Stimulated activated CD8-positive, alpha-beta memory T cell treated with anti-CD3 and anti-CD28 coated beads, Interleukin-4, amount 100 ng/mL, for 24 hours (primary cell): ENCODE measurements around the gene GTF2F2.

ENCODE experiments used
- DNase-seq: peaks from one replicate; pipeline ENCODE4 v3.0.0-alpha.2; 2020; ENCODE audit warnings: low read depth

The GTF2F2 gene

DNA sequence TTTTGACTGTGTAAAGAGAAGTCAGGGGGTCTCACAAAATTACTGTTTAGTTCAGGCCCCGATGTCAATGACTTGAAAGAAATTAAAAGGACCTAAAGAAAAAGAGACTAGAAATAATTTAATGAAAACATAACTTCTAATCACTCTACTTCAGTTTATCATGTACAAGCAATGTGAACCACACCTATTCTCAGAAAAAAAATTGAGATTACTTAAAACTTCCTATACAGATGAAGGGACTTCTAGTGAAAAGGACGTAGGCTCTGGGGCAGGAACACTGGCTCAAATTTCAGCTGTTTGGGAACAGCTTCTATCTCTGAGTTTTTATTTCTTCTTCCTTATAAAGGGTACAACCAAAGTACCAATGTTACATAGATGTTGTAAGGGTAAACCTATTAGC lies 182.7 kb downstream of the GTF2F2 start:
- no peak for DNase-seq

DNA sequence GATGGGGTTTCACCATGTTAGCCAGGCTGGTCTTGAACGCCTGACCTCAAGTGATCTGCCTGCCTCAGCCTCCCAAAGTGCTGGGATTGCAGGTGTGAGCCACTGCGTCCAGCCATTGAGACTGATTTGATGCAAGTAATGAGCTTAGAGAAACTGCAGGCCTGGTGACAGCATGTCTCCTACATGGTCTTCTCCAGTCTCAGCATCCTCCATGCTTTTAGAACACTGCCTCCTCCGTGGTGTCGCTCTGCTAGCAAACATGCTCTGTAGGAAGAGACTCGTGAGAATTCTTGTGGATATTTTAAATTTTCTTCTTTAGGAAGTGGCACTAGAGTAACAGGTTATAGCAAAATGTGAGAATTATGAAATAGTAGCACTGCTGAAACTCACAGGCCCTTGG lies 183.6 kb downstream of the GTF2F2 start:
- no peak for DNase-seq

DNA sequence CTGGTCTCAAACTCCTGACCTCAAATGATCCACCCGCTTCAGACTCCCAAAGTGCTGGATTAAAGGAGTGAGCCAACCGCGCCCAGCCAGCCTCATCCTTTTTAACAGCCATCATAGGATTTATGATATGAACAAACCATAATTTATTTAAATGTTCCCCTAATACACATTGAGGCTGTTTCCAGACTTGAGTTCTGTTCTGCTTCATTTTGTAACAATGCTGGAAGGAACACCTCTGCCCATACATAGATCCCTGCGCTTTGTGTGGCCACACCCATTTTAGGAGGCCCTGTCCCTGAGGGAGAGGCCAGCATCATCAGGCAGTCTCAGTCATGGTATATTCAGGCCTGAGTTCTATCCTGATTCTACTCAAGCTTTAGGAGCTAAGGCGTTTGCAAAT lies 184.8 kb downstream of the GTF2F2 start:
- DNase-seq: no peak

DNA sequence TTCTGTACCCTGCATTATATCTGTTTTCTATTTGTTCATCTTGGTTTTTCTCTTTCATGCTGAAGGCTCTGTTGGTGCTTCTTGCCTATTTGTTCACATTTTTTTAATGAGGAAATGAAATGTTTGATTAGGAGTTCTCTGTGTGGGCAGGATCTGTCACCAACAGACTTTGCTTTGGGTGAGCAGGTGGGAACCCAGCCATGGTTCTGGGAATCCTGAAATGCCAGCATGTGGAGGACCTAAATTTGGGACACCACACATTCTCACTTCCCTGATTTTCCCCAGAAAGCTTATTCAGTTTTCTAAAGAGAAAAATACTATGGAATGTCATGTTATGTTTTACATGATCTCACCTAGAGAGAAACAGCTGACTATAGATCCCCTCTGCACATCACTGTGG lies 186.7 kb downstream of the GTF2F2 start:
- DNase-seq: no peak

DNA sequence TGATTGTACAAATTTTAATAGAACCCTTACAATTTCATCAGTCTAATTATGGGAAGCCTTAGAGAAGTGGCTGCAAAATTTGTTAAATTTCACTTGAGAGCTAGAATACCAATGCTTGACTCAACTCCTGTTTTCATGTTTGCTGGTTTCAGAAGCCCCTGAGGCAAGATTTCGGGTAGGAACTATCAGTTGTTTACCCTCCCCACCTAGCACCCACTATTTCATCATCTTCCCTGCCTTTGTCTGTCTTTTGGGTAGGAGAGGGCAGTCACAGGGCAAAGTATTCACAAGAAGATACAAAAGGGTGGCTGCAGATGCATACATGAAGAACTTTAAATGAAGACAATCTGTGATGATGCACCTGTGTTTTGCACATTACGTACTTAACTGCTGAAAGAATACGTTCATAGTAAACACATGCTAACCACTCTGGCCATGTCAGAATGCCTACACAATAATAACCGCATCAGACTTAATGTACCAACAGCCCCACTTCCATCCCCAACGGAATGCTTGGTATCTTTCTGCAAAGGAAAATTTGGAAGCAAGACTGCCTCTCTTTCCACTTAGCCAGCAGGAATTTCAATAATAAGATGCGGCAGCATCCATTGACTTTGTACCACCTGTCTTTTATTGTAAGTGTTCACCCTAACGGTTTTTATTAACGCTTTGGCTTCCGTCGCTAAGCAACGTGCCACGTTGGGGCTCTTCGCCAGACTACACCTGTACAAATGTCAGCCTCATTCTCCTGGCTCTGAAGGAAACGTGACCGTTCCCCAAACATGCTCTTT lies 190.2 kb downstream of the GTF2F2 start:
- DNase-seq: no peak

DNA sequence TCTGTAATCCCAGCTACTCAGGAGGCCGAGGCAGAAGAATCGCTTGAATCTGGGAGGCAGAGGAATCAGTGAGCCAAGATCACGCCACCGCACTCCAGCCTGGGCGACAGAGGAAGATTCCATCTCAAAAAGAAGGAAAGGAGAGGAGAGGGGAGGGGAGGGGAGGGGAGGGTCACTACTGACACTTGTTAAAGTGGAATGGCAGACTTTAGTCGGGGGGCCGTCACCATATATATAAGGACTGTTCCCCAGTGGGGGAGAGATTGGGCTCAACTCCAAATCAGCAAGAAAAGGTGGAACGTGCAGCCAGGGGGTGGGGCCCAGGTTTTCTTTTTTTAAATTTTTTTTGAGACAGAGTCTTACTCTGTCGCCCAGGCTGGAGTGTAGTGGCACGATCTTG lies 194.5 kb downstream of the GTF2F2 start:
- DNase-seq: no peak

DNA sequence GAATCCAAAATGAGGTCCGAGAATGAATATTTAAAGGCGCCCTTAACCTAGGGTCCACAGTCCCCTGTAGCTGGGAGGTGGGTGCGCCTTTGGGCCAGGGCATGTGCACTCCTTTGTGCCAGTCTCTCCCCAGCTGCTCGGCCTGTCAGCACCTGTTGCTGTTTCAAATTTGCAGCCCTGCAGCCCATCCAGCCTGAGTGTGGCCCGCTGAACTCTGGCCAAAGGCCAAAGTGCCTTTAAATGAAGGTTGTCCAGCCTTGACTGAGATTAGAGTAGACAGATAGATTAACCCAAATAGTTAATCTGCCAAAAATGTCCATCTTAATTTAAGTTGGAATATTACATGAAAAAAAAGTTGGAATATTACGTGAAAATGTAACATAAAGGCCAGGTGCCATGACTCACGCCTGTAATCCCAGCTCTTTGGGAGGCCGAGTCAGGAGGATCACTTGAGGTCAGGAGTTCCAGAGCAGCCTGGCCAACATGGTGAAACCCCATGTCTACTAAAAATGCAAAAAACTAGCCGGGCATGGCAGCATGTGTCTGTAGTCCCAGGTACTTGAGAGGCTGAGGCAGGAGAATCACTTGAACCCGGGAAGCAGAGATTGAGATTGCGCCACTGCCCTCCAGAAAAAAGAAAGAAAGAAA lies 195.3 kb downstream of the GTF2F2 start:
- no peak for DNase-seq

DNA sequence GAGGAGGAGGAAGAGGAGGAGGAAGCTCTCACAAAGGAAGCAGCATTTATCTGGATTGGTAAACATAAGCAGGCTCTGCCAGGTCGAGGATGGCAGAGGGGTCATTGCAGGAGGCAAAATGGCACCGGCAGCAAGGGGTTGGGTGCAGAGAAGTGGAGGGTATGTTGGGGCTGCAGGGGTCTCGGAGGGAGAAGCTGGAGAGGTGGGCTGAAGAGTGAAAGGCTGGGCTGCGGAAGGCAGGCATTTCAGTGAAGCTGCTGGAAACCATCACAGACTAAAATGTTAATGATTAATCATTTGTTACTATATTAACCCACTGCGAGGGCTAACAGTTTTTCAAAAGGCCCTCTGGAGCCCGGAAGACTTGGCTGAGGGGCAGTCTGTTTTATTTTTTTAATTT lies 196.0 kb downstream of the GTF2F2 start:
- DNase-seq: no peak

DNA sequence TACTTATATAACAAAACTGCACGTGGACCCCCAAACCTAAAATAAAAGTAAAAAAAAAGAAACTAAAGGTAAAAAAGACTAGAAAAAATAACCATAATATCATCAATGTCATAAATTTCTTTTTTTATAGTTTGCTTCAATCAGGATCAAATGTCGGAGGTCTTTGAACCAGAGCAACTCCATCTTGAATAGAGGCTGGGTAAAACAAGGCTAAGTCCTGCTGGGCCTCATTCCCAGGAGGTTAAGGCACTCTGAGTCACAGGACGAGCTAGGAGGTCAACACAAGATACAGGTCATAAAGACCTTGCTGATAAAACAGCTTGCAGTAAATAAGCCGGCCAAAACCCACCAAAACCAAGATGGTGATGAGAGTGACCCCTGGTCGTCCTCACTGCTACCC lies 196.7 kb downstream of the GTF2F2 start:
- no peak for DNase-seq

DNA sequence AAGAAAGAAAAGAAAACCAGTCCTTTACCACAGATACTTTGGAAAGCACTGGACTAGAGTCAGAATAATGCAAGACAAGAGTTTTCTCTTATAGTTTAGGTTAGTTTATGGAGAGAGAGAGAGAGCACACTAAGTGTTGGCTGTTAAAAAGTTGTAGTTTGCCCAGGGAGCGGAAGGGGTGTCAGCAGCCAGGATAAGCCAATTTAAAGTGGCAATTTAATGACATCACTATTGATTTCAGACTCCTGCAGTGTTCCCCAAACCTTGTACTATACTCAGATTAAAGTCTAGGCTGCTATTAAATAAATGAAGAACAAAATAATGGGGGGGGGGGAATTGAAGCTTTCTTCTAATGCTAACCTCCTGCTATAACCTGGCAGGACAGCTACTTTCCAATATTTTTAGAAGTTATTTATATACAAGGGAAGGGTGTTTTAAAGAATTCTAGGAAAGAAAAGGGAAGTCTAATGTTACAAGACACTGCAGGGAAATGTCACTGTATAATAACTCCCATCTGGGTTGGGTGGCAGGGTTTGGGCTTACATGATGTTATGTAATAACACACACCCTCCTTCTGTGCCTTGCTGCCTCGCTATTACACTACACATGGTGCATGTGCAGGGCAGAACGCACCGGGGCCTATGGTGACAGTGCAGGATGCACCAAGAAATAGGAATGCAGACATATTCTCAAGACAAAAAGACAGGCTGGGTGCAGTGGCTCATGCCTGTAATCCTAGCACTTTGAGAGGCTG lies 200.7 kb downstream of the GTF2F2 start:
- DNase-seq: no peak

DNA sequence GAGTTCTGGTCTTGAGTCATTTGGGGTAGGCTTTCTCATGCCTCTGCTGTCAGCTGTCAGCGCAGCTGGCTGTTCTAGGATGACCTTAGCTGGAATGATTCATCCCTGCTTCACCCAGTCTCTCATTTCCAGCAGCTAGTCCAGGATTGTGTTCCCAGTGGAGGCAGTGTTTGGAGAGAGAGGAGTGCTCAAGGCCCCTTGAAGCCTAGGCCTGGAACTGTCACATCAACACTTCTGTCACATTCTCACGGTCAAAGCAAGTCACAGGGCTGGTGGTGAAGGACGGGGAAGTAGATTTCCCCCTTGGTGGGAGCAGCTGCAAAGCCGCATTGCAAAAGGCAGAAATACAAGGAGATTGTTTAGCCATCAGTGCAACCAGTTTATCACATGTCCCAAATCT lies 205.5 kb downstream of the GTF2F2 start:
- DNase-seq: no peak

DNA sequence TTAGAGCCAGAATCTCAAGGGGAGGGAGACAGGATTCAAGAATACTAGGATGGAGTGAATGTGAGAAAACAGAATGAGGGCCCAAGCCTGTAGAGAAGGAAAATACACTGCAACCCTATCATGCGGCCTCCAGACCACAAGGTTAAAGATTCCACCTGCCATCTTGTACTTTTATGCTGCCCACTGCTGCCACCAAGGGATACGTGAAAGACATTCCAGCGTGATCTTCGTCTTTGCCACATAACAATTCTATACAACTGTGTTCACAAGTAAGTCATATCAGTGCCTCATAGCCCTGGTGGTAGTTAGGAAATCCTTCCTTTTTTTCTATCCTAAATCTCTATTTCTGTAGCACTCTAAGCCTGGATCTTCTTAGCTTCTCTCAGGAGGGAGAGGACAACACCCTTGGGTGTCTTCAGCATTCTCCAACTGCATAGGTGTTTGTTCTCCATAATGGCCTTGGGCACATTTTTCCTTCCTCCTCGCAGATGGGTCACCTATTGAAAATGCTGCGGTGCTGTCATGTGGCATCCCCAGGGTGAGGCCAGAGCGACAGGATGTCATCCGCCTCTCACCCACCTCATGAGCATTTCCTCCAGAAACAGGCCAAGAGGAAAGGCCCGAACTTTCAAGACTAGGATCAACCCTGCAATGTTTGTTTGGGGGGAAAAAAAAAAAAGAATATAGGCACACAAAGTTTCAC lies 207.1 kb downstream of the GTF2F2 start:
- no peak for DNase-seq

DNA sequence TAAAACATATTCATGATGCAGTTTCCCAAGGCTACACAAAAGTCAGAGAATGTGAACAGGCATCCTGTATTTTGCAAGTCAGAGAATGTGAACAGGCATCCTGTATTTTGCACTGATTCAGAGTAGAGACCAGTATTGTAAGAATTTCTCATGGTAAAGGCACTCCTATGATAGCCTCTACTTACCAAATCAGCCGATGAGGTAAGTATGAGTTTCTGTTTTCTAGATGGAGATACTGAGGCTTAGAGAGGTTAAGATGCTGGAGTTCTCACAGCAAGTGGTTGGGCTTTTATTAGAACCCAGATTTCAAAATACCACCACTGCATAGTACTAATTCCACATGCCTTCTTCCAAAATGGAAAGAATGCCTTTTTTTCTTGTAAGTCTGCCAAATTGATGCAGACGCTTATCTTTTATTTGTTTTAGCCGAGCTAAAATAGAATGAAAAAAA lies 208.4 kb downstream of the GTF2F2 start:
- no peak for DNase-seq

DNA sequence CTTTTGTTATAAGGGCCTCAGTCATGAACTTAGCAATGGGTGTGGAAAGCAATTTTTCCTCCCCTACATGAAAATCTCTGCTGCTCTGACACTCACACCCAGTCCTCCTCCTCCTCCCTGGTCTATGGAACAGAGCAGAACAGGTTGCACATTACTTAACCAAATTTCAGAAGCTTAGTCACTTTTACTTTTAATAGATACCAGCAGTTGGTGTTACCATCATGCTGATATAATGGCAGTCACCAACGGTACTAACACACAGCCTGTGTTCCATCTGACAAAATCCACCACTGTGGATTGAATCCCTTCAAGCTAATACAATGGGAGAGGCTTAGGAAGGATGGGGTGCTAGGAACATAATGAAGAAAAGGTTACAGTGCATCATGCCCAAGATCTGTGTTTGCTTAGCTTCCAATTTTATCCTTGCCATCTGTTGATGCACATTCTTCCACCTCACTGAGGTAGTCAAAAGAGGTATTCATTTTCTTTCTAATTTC lies 210.9 kb downstream of the GTF2F2 start:
- DNase-seq: no peak

DNA sequence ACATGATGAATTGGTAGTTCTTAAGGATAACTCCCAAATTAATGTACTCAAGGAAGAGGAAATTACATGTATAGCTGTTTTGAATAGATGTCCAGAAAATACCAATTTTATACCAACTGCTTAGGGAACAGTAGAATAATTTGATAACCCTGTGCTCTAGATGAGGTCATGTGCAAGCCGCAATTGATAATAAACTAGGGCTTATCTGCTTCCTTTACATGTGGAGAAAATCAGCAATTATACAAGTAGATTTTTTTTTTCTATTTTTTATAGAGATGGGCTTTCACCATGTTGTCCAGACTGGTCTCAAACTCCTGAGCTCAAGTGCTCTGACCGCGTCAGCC lies 211.4 kb downstream of the GTF2F2 start:
- DNase-seq: no peak

DNA sequence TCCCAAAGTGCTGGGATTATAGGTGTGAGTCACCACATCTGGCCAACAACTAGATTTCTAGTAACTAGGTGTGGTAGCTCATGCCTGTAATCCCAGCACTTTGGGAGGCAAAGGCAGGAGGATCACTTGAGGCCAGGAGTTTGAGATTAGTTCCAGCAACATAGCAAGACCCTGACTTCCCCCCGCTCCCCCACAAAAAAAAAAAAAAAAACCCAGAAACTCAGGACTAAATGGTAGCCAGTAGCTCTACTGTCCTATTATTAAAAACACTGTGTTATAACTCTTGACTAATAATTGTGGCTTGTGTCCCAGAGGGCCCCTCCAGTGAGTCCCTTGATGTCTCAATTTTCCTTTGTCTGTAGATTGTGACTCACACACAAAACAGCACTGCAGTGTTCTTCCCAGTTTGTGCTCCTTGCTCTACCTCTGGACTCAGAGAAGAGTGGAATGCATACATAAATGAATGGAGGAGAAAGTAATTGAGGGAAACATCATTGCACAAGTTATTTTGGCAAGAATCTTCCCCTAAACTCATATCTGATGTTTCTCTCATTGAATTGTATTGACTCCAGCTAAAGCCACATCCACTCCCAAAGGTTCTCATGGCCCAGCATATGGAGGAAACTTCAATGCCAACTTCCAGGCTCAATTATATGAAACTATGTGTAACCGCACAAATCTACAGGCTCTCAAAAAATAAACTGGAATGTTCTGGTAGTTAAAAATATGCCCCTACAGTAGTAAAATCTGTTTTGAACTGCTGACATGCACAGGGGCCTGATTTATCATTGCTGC lies 211.9 kb downstream of the GTF2F2 start:
- no peak for DNase-seq

DNA sequence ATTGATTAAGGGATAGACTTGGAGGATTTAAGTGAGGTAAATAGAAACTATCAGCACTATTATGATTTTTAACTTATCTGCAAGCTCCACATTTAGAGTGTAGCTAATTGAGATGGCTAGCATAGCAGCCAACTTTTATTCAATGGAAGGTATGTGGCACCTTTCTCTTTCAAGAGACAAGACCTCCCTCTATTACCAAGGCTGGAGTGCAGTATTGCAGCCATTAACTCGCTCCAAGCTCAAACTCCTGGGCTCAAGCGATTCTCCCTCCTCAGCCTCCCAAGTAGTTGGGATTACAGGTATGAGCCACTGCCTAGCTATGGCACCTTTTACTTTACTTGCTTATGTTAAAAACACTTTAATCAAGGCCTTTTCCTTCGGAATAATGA lies 212.5 kb downstream of the GTF2F2 start:
- no peak for DNase-seq

DNA sequence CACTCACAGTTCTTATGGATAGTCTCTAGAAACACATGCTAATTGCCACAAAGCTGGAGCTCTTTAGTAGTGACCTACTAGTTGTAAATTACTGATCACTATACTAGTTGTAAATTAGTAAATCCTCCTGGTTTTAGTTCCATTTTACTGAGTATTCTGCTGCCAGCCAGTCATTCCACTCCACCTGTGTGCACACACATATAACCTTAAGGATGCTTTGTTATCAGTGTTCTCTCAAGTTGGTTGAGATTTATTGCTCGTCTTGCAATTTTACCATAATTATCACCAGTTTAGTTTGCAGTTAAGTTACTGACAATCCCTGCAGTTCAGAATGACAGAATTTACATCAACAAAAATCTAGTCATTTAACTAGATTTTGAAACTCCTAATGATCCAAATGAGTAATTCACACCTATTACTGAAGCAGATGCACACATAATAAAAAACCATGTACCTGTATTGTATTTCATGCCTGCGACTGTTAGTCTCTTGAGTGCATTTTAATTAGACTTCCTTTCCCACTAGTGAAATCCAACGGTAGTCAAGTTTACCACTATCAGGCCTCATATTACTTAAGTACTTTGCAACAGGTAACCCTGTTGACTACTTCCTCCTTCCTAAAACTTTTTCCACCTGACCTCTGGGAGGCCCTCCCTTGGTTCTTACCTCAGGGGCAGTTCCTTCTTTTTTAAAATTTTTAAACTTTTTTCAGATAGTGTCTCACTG lies 213.1 kb downstream of the GTF2F2 start:
- DNase-seq: no peak
